ENCODE data around the gene LLGL2.

DNA sequence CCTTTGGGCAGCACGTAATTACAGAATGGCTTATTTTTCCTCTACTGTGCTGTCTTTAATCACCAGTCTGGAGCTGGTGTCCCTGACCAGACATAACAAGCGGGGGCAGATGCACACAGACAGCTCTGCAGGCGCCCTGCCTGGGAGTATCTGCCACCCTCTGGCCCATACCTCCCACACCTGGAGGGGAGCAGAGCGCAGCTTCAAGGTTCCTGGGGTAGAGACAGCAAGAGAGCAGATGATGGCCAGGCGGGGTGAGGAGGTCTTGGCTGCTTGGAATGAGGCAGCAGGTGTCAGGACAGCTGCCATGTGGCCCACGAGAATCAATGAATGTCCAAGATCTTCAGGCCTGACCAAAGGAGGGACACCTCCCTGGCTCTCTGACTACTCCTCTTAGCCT lies 45.2 kb upstream of the LLGL2 start:
- TF ChIP-seq, protein P1, sequence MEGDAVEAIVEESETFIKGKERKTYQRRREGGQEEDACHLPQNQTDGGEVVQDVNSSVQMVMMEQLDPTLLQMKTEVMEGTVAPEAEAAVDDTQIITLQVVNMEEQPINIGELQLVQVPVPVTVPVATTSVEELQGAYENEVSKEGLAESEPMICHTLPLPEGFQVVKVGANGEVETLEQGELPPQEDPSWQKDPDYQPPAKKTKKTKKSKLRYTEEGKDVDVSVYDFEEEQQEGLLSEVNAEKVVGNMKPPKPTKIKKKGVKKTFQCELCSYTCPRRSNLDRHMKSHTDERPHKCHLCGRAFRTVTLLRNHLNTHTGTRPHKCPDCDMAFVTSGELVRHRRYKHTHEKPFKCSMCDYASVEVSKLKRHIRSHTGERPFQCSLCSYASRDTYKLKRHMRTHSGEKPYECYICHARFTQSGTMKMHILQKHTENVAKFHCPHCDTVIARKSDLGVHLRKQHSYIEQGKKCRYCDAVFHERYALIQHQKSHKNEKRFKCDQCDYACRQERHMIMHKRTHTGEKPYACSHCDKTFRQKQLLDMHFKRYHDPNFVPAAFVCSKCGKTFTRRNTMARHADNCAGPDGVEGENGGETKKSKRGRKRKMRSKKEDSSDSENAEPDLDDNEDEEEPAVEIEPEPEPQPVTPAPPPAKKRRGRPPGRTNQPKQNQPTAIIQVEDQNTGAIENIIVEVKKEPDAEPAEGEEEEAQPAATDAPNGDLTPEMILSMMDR (IDR thresholded peaks at IDR 0.05): no peak
- TF ChIP-seq POLR2A (IDR thresholded peaks at IDR 0.05): no peak

Measured in esophagus squamous epithelium (tissue), 4 donors.